Upper lobe of left lung (tissue), 4 donors: ENCODE data around the gene TSC1.

ENCODE experiments used
- CTCF ChIP-seq, 6 experiments: fragments of 450-650 bp in 4 of 6; fragments of 200-600 bp in 2 of 6; sonication (generic) in 2 of 6; IDR thresholded peaks; one replicate each; pipeline ENCODE4 v1.5.1; 2016 to 2019; ENCODE audit warnings: antibody characterized with exemption in 6 of 6
- EP300 ChIP-seq, 4 donors: sonication (generic); formaldehyde crosslinking; IDR thresholded peaks; one replicate each; pipeline ENCODE4 v1.5.1; 2017; ENCODE audit warnings: antibody characterized with exemption in 4 of 4, control low read depth in 2 of 4

- TF ChIP-seq CTCF (IDR thresholded peaks at IDR 0.05) (no peak), EP300 (IDR thresholded peaks at IDR 0.05) (no peak)
Measured at GRCh38 chr9:132985071-132985350, 40.6 kb upstream of the TSC1 start.
